ENCODE measurements around the gene BBOF1. TPM values are rescaled to one million over a fixed set of nuclear protein-coding genes. Genes with fewer than 3 reads are reported as not detected.
A peak's percentile ranks its signal among the peaks of the same experiment; 100 is the strongest.
"Not testable (repeated sequence)": the region's sequence is repeated elsewhere in the genome, so short reads cannot be mapped to it uniquely, and the experiment has no call there.

The BBOF1 gene
- total RNA-seq, 1 donor from 2014 or later, result 2.8 TPM

GRCh38 chr14:74109369-74109768 lies 90.2 kb downstream of the BBOF1 start:
- Histone ChIP-seq H3K4me3 (no peak overlapping the region), H3K36me3 (peaks cover 9% of the 10 kb centered on the region), H3K4me1 (no peaks in the 10 kb centered on the region), H3K27me3 (no peaks in the 10 kb centered on the region), H3K27ac (no peak overlapping the region), H3K9me3 (no peaks in the 10 kb centered on the region)
- TF ChIP-seq, protein P1, sequence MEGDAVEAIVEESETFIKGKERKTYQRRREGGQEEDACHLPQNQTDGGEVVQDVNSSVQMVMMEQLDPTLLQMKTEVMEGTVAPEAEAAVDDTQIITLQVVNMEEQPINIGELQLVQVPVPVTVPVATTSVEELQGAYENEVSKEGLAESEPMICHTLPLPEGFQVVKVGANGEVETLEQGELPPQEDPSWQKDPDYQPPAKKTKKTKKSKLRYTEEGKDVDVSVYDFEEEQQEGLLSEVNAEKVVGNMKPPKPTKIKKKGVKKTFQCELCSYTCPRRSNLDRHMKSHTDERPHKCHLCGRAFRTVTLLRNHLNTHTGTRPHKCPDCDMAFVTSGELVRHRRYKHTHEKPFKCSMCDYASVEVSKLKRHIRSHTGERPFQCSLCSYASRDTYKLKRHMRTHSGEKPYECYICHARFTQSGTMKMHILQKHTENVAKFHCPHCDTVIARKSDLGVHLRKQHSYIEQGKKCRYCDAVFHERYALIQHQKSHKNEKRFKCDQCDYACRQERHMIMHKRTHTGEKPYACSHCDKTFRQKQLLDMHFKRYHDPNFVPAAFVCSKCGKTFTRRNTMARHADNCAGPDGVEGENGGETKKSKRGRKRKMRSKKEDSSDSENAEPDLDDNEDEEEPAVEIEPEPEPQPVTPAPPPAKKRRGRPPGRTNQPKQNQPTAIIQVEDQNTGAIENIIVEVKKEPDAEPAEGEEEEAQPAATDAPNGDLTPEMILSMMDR (IDR thresholded peaks at IDR 0.05), result no peak
- ATAC-seq (no peak), DNase-seq (no peak)
- intact Hi-C loops (cut with DNase I), result no loop called here

DNA sequence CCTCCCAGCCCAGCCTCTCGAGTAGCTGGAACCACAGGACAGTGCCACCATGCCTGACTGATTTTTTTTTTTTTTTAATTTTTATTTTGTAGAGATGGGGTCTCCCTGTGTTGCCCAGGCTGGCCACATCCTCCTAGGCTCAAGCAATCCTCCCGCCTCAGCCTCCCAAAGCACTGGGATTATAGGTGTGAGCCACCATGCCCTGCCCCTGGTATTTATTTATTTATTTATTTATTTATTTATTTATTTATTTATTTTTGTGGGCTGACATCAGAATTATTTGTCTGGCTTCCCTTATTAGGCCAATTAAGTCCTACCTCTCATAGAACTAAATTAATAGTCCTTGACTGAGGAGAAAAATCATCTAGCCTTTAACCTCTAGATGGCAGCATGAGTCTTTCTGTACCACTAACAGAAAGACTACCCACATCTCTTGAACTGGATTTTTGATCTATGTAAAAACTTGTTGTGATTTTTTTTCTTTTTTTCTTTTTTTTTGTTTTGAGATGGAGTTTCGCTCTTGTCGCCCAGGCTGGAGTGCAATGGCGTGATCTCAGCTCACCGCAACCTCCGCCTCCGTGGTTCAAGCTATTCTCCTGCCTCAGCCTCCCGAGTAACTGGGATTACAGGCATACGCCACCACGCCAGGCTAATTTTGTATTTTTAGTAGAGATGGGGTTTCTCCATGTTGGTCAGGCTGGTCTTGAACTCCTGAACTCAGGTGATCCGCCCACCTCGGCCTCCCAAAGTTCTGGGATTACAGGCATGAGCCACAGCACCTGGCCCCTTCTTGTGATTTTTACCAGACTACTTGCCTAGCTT lies 92.5 kb downstream of the BBOF1 start:
- H3K4me1 ChIP-seq, H3K27me3 ChIP-seq, H3K27ac ChIP-seq, H3K36me3 ChIP-seq, DNase-seq, H3K4me3 ChIP-seq, H3K9me3 ChIP-seq: not testable (repeated sequence)
- TF ChIP-seq, protein P1 (IDR thresholded peaks at IDR 0.05), result peak; percentile 62
- ATAC-seq, result peak; percentile 86
- intact Hi-C loops (cut with DNase I), result loop anchor here (5.0 kb wide), 1 partner anchor 141 kb away; no protein-coding TSS in a partner anchor

Other genes starting within 250 kb of the BBOF1 start
- 12.9 TPM for gene PTGR2, start 167.5 kb upstream of the BBOF1 start, total RNA-seq
- gene ZNF410, start 132.5 kb upstream of the BBOF1 start, total RNA-seq, result 50.6 TPM
- gene FAM161B, start 69.3 kb upstream of the BBOF1 start, total RNA-seq, result 3.8 TPM
- 21.6 TPM for gene COQ6, start 69.0 kb upstream of the BBOF1 start, total RNA-seq
- gene ENTPD5, start 61 bp upstream of the BBOF1 start, total RNA-seq, result 13.8 TPM
- 49.1 TPM for gene ALDH6A1, start 65.1 kb downstream of the BBOF1 start, total RNA-seq
- 8.7 TPM for gene LIN52, start 65.6 kb downstream of the BBOF1 start, total RNA-seq
- gene VSX2, start 220.1 kb downstream of the BBOF1 start, total RNA-seq, result not detected

All from upper lobe of right lung (tissue), 1 donor.